VCaP (cell line): ENCODE data around the gene QSOX1.

Source experiments
- H3K27ac ChIP-seq: fragments of 450-650 bp; 2 replicates; pipeline ENCODE4 v1.5.1; 2017
- CTCF ChIP-seq: fragments of 450-650 bp; conservative IDR thresholded peaks from 2 replicates; pipeline ENCODE4 v1.5.1; 2017; ENCODE audit warnings: mild to moderate bottlenecking, moderate library complexity

Gene QSOX1

GRCh38 chr1:180232521-180233043 is 77.9 kb downstream of the QSOX1 start:
- H3K27ac ChIP-seq: no peak overlapping the region
- no peak for TF ChIP-seq CTCF

GRCh38 chr1:180233191-180234011 is 78.7 kb downstream of the QSOX1 start:
- TF ChIP-seq CTCF: no peak
- no peak overlapping the region for H3K27ac ChIP-seq

- no peak overlapping the region for H3K27ac ChIP-seq
- no peak for TF ChIP-seq CTCF
Measured at GRCh38 chr1:180234369-180235076, 79.9 kb downstream of the QSOX1 start.

GRCh38 chr1:180235077-180235501 is 80.4 kb downstream of the QSOX1 start:
- TF ChIP-seq CTCF: no peak
- no peak overlapping the region for H3K27ac ChIP-seq

GRCh38 chr1:180235502-180236239 is 81.0 kb downstream of the QSOX1 start:
- no peak for TF ChIP-seq CTCF
- H3K27ac ChIP-seq: no peak overlapping the region

- no peak overlapping the region for H3K27ac ChIP-seq
- no peak for TF ChIP-seq CTCF
Measured at GRCh38 chr1:180236698-180237509, 82.2 kb downstream of the QSOX1 start.
